ENCODE results near the gene DNTTIP2.

DNTTIP2 gene

GRCh38 chr1:93899543-93900207 is 20.7 kb upstream of the DNTTIP2 start:
- DNase-seq (ENCODE audit: extremely low read depth, low read depth): no peak
- TF ChIP-seq CTCF (IDR thresholded peaks at IDR 0.05; ENCODE audit: low read depth, low read length): no peak

- no peak for TF ChIP-seq CTCF (IDR thresholded peaks at IDR 0.05; ENCODE audit: low read depth, low read length)
- DNase-seq (ENCODE audit: extremely low read depth, low read depth): no peak
These were observed 9.9 kb upstream of the DNTTIP2 start for GRCh38 chr1:93888900-93889299.

GRCh38 chr1:93882269-93882668 is 3.3 kb upstream of the DNTTIP2 start:
- no peak for DNase-seq (ENCODE audit: extremely low read depth, low read depth)
- no peak for TF ChIP-seq CTCF (IDR thresholded peaks at IDR 0.05; ENCODE audit: low read depth, low read length)

- DNase-seq (ENCODE audit: extremely low read depth, low read depth): no peak
- no peak for TF ChIP-seq CTCF (IDR thresholded peaks at IDR 0.05; ENCODE audit: low read depth, low read length)
These were observed 1.7 kb upstream of the DNTTIP2 start for GRCh38 chr1:93880731-93881130.

- no peak for DNase-seq (ENCODE audit: extremely low read depth, low read depth)
These were observed 511 bp downstream of the DNTTIP2 start for GRCh38 chr1:93878501-93878888.

GRCh38 chr1:93877529-93877928 is 1.5 kb downstream of the DNTTIP2 start:
- no peak for DNase-seq (ENCODE audit: extremely low read depth, low read depth)
- no peak for TF ChIP-seq CTCF (IDR thresholded peaks at IDR 0.05; ENCODE audit: low read depth, low read length)

More at GRCh38 chr1:93878501-93878888, 511 bp downstream of the DNTTIP2 start:
- TF ChIP-seq CTCF (IDR thresholded peaks at IDR 0.05; ENCODE audit: low read depth, low read length): no peak

GRCh38 chr1:93876244-93876643 is 2.8 kb downstream of the DNTTIP2 start:
- no peak for DNase-seq (ENCODE audit: extremely low read depth, low read depth)
- TF ChIP-seq CTCF (IDR thresholded peaks at IDR 0.05; ENCODE audit: low read depth, low read length): no peak

All from AG09319 (cell line).